Suprapubic skin (tissue), 4 donors: ENCODE measurements around the gene PHETA1. TPM values are rescaled to one million over a fixed set of nuclear protein-coding genes. Genes with fewer than 3 reads are reported as not detected.

Source experiments
- DNase-seq, 2 donors: peaks; one replicate each; pipeline ENCODE4 v3.0.0-alpha.2; 2019; ENCODE audit warnings: low spot score in 2 of 2
- H3K27ac ChIP-seq: fragments of 200-600 bp; sonication (generic); one replicate; pipeline ENCODE4 v1.5.1; 2019
- H3K27me3 ChIP-seq: fragments of 200-600 bp; sonication (generic); one replicate; pipeline ENCODE4 v1.5.1; 2019
- H3K36me3 ChIP-seq: fragments of 200-600 bp; sonication (generic); one replicate; pipeline ENCODE4 v1.5.1; 2019
- H3K4me1 ChIP-seq: fragments of 200-600 bp; sonication (generic); one replicate; pipeline ENCODE4 v1.5.1; 2019
- H3K4me3 ChIP-seq: fragments of 200-600 bp; sonication (generic); one replicate; pipeline ENCODE4 v1.5.1; 2019; ENCODE audit warnings: mild to moderate bottlenecking
- H3K9me3 ChIP-seq: fragments of 200-600 bp; sonication (generic); one replicate; pipeline ENCODE4 v1.5.1; 2019
- CTCF ChIP-seq, 2 donors: fragments of 200-600 bp in 1 of 2; fragments of 450-650 bp in 1 of 2; sonication (generic) in 1 of 2; IDR thresholded peaks; one replicate each; pipeline ENCODE4 v1.5.1; 2016 to 2019; ENCODE audit warnings: antibody characterized with exemption in 2 of 2, mild to moderate bottlenecking in 1 of 2, moderate library complexity in 1 of 2
- EP300 ChIP-seq: sonication (generic); formaldehyde crosslinking; IDR thresholded peaks from one replicate; pipeline ENCODE4 v1.6.1; 2017; ENCODE audit warnings: antibody characterized with exemption
- POLR2A ChIP-seq, 2 donors: fragments of 450-650 bp; IDR thresholded peaks; one replicate each; pipeline ENCODE4 v1.6.1; 2017; ENCODE audit warnings: antibody characterized with exemption in 2 of 2, mild to moderate bottlenecking in 2 of 2, moderate library complexity in 2 of 2
- POLR2AphosphoS5 ChIP-seq, 3 donors: sonication (generic); formaldehyde crosslinking; IDR thresholded peaks; one replicate each; pipeline ENCODE4 v1.6.1; 2017; ENCODE audit warnings: antibody characterized with exemption in 3 of 3
- WGBS: methylation state at CpG from one replicate; pipeline ENCODE4 v1.1.5; 2018; 5-methylcytosine and 5-hydroxymethylcytosine counted together
- total RNA-seq, 4 donors: library from RNA; depleted of rRNA; stranded (reverse); fragments of >200 nt; gene quantifications; one replicate each; pipeline ENCODE4 v1.1.0, GENCODE V29; 2016

Gene PHETA1
- total RNA-seq, 4 donors from 2014 or later = 15.9 to 25.7 (median 23.2) TPM

- Histone ChIP-seq H3K9me3 (no peaks in the 10 kb centered on the region), H3K27ac (no peak overlapping the region), H3K27me3 (no peaks in the 10 kb centered on the region), H3K36me3 (peaks cover 6% of the 10 kb centered on the region), H3K4me3 (no peak overlapping the region), H3K4me1 (peaks cover 53% of the 10 kb centered on the region)
- WGBS = 76% methylated on average over 9 of the region's 12 CpGs
- TF ChIP-seq POLR2AphosphoS5 (IDR thresholded peaks at IDR 0.05) = no peak
- no peak for TF ChIP-seq EP300
- no peak for TF ChIP-seq CTCF (IDR thresholded peaks at IDR 0.05)
- no peak for TF ChIP-seq POLR2A (IDR thresholded peaks at IDR 0.05)
- DNase-seq = no peak
Measured at GRCh38 chr12:111413442-111414086, 44.7 kb upstream of the PHETA1 start.

- no peaks in the 10 kb centered on the region for H3K27me3 ChIP-seq
- no peaks in the 10 kb centered on the region for H3K9me3 ChIP-seq
- H3K4me3 ChIP-seq = no peak overlapping the region
- peaks cover 1% of the 10 kb centered on the region for H3K36me3 ChIP-seq
- WGBS = 60% methylated on average over 6 of the region's 6 CpGs
- peaks cover 59% of the 10 kb centered on the region for H3K4me1 ChIP-seq
- no peak for DNase-seq
- TF ChIP-seq POLR2A (IDR thresholded peaks at IDR 0.05) (no peak), POLR2AphosphoS5 (IDR thresholded peaks at IDR 0.05) (no peak), CTCF (IDR thresholded peaks at IDR 0.05) (no peak), EP300 (no peak)
- H3K27ac ChIP-seq = peak overlapping the region; percentile 57
Measured at GRCh38 chr12:111412830-111413441, 44.0 kb upstream of the PHETA1 start.

- H3K27me3 ChIP-seq = no peaks in the 10 kb centered on the region
- no peaks in the 10 kb centered on the region for H3K9me3 ChIP-seq
- no peaks in the 10 kb centered on the region for H3K36me3 ChIP-seq
- H3K27ac ChIP-seq = peak overlapping the region; percentile 57
- H3K4me1 ChIP-seq = peaks cover 63% of the 10 kb centered on the region
- H3K4me3 ChIP-seq = no peak overlapping the region
- TF ChIP-seq CTCF (IDR thresholded peaks at IDR 0.05) (no peak), POLR2A (IDR thresholded peaks at IDR 0.05) (no peak), EP300 (no peak), POLR2AphosphoS5 (IDR thresholded peaks at IDR 0.05) (no peak)
- WGBS = 66% methylated on average over 15 of the region's 15 CpGs
- no peak for DNase-seq
Measured at GRCh38 chr12:111412007-111412829, 43.3 kb upstream of the PHETA1 start.

- H3K9me3 ChIP-seq = no peaks in the 10 kb centered on the region
- H3K4me3 ChIP-seq = no peak overlapping the region
- H3K27ac ChIP-seq = peak overlapping the region; percentile 57
- peaks cover 73% of the 10 kb centered on the region for H3K4me1 ChIP-seq
- no peaks in the 10 kb centered on the region for H3K27me3 ChIP-seq
- WGBS = 82% methylated on average over 6 of the region's 8 CpGs
- DNase-seq = no peak
- TF ChIP-seq POLR2A (IDR thresholded peaks at IDR 0.05) (no peak), CTCF (IDR thresholded peaks at IDR 0.05) (no peak), EP300 (no peak), POLR2AphosphoS5 (IDR thresholded peaks at IDR 0.05) (no peak)
- H3K36me3 ChIP-seq = no peaks in the 10 kb centered on the region
Measured at GRCh38 chr12:111411185-111411764, 42.4 kb upstream of the PHETA1 start.
